SIG-M5 treated with dmso at 0.1 percent for 504 hours (cell line): ENCODE data around the gene SEMA3F.
A peak's percentile ranks its signal among the peaks of the same experiment; 100 is the strongest.

ENCODE experiments used
- DNase-seq: peaks from one replicate; lab custom pipeline; 2025; ENCODE audit not compliant: unreplicated experiment; lab: John Stamatoyannopoulos, UW

The SEMA3F gene

GRCh38 chr3:50230104-50230793, 75.1 kb downstream of the SEMA3F start:
- peak; percentile 47 for DNase-seq

DNA sequence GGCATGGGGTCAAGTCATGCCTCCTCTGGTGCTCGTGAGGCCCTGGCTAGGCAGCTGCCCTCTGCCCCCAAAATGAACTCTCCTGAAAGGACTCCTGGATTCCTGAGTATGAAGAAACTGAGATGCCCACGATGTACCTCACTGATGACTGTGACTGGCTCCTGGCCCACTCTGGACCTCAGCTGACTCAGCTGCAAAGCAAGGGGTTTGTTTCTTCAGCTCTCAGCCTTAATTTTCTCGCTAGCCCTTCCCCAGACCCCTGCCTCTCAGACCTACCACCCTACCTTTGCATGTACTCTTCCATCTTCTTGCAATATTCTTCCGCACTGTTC, 75.6 kb downstream of the SEMA3F start:
- DNase-seq = no peak

DNA sequence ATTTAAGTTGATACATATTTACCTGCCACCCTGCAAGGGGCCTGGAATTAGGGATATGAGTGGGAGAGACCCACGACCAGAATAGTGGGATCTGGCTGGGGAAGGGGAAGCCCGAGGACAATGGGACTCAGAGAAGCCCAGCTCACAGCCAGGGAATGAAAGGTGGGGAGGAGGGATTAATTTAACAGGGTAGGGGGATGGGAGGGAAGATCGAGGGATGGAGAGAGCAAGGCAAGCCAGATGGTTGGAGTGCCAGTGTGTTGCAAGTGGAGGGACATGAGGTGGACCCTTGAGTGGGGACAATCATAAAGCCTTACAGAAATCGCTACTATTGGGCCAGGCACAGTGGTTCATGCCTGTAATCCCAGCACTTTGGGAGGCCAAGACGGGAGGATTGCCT, 76.5 kb downstream of the SEMA3F start:
- DNase-seq = no peak

DNA sequence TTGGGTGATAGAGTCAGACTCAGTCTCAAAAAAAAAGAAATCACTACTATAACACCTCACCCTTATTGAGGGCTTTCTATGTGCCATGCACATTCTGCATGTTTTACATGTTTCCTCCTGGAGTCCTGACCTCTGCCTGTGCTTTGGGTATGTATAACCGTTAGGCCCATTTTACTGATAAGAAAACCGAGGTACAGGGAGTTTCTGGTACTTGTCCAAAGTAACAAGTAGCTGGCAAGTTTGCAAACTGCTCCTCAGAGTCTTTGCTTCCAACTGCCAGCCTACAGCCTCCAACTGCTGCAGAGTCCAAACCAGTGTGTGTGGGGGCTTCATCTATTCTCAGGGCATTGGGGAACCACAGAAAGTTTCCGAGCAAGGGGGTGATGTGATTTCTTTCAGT, 77.2 kb downstream of the SEMA3F start:
- no peak for DNase-seq

GRCh38 chr3:50233176-50233575, 78.1 kb downstream of the SEMA3F start:
- no peak for DNase-seq

DNA sequence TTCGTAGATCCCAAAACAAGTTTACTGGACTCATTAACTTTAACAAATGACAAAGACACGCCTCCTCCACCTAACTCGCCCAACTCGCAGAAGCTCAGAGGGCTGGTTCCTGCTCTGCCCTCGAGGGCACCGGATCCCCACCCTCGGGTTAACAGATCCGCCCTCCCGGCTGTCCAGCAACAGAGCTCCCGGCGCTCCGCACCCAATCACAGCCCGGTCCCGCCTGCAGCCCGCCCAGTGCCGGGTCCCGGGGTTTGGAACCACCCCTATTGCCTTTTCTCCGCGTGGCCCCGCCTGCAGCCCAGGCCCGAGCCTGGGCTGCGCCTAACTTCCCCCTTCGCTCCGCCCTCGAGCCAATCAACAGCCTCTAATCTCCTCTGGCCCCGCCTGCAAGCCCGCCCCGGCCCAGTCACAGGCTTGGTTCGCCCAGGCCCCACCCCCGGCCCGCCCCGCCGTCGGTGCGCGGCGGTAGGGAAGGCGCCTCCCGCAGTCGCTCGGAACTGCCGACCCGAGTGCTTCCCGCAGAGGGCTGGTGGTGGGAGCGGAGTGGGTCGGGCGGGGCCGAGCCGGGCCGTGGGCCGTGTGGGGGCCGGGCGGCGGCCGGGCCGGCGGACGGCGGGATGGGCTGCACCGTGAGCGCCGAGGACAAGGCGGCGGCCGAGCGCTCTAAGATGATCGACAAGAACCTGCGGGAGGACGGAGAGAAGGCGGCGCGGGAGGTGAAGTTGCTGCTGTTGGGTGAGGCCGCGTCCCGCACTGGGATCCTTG, 80.8 kb downstream of the SEMA3F start, which contains the start of gene GNAI2:
Gene GNAI2, plus strand, starts transcription at position 489 of the 768 bp plus-strand sequence. Its CDS starts 132 bp downstream, at position 621.
- peak; percentile 99 for DNase-seq

- DNase-seq = no peak
These were observed 81.5 kb downstream of the SEMA3F start for GRCh38 chr3:50236484-50237132.

DNA sequence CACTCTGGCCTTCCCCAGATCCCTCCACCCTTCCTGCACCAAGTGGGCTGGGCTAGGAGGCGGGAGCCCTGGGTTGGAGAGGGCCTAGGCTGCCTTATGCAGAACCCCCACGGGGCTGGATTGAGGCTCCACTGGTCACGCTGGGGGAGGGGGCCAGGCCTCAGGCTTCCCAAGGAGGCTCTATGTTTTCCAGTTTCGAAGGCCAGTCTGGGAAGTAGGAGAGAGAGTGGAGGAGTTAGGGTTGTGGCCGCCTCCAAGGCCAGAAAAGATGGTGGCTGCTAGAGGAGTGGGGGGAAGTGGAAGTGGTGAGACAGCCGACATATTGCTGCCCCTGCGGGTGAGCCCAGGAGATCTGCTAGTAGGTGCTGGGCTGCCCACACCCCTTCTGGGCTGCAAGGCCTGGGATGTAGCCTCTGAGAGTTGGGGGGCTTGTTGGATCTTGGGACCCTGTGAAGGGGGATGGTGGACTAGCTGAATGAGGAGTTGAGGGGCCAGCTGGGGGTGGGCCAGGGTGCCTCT, 82.1 kb downstream of the SEMA3F start:
- peak; percentile 48 for DNase-seq

DNA sequence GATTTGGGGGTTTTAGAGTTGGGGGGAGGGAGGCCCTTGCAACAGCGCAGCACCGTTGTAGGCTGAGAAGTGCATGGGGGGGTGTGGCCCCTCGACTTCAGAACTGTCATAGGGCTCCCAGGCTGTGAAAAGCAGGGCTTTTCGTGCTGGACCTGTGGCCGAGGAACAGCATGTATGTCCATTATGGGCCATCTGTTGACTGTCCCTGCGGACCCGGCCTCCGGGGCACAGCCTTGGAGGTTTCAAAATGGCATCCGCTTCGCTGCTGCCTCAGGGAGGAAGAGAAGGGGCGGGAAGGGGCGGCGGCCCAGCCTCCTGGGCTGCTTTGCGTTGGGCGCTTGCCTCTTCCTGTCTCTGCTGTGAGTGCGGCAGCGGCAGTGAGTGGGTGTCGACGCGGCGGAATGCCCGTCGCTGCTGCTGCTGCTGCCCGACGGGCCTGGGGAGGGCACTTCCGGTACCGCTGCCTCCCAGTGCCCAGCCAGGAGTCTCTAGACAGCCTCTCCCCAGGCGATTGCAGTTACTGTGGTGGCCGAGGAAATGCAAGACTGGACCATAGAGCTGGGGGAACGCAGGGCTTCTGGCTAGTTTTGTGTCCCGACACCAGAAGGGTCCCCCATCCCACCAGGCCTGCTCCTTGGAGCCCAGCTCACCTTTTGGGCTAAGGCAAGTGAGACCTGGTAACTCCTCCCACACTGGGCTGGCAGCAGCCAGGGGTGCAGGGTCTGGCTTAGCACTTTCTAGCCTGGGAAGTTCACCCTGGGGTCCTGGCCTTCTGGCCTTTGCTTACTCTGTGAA, 82.8 kb downstream of the SEMA3F start:
- peak; percentile 83 for DNase-seq

GRCh38 chr3:50238549-50239026, 83.5 kb downstream of the SEMA3F start:
- peak; percentile 24 for DNase-seq
